NOMO-1 treated with DMSO at 0.1 percent for 48 hours (cell line): ENCODE measurements around the gene MTNR1A.
"Not testable (repeated sequence)": the region's sequence is repeated elsewhere in the genome, so short reads cannot be mapped to it uniquely, and the experiment has no call there.

Source experiments
- DNase-seq: peaks from one replicate; lab custom pipeline; 2025; ENCODE audit not compliant: unreplicated experiment; lab: John Stamatoyannopoulos, UW

Gene MTNR1A

DNA sequence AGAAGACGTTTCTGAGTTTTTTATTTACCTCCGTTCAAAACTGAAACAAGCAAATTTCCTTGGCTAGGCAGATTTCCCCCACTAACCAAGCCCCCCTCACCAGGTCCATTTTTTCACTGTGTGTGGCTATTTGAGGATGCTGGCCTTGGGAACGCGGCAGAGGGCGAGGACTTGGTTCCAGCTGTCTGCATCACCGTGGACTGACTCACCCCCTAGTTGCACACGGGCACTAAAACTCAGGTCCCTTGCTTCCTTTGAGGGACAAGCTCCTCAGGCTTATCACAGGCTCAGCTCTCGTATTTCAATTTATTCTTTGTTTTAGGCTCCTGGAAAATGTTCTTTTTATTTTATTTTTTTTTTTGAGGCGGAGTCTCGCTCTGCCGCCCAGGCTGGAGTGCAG lies 8.4 kb upstream of the MTNR1A start:
- no peak for DNase-seq

DNA sequence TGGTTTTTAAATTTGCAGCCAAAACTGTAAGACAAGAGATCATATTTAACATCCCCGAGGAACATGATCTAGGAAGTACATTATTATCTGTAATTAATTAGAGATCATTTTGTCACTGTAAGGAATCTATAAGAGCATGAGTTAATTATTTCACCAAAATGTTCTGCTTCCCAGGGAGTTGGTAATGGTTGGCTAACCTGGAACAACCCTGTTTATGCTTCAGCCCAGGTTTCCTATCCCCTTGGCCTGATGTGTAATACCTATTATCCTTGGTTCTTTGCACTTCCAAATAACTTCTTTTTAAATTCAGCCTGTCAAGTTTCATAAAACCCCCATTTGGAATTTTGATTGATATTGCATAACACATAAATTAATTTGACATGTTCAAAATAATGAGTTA lies 6.4 kb upstream of the MTNR1A start:
- no peak for DNase-seq

DNA sequence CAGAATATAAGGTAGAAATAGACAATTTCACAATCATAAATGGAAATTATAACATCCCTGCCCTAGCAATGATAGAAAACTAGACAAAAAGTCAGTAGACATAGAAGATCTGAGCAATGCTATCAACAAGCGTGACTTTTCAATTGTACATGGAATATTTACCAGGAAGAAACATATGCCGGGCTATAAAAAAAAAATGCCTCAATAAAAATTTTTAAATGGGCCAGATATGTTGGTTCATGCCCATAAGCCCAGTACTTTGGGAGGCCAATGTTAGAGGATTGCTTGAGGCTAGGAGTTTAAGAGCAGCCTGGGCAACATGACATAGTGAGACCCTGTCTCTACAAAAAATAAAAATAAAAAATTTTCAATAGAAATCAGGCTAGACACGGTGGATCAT lies 5.3 kb upstream of the MTNR1A start:
- no peak for DNase-seq

DNA sequence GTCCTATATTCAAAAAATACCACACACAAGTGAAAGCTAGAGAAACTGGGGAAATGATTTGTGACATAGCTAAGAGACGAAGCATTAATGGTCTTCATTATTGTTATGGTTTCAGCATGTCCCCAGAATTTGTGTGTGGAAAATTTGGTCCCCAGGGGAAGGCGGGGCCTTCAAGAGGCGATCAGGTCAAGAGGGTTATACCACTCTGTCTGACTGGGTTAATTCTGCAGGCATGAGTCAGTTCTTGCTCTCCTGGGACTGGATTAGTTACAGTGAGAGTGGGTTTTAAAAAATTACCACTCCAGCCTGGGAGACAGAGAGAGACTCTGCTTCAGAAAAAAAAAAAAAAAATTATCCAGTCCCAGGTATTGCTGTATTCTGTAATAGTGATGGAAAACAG lies 2.1 kb upstream of the MTNR1A start:
- DNase-seq: no peak

DNA sequence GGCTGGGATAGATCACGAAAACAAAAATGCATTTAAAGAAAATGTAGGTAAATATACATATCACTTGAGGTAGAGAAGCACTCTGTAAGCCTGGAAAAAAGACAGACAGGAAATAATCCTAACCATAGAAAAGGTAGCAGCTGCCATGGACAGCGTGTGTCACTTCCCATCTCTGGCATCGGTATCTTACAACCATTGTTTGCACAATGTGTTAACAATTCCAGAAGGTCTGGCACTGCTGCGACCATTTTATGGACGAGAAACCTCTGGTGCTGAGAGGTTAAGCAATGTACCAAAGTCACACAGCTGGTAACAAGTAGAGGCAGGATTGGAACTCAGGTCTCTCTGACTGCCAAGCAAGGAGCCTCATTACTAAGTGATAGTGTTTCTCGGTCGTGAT lies 1.7 kb upstream of the MTNR1A start:
- DNase-seq: no peak

DNA sequence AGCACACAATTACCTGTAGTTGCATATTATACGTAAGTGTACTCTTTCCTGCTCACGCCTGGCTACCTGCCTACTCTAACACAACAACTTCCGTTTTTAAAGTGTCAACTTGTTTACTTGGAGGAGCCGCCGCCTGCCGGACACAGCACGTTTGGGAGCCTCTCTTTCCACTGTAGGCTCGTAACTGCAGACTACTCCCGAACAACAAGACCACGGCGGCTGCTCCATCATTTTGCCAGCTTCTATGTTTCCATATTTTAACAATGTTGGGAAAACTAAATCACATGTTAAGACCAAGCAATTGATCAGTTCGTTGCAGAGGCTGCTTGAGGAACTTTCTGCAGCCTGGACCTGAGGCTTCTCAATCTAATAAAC lies 841 bp downstream of the MTNR1A start:
- DNase-seq: no peak

DNA sequence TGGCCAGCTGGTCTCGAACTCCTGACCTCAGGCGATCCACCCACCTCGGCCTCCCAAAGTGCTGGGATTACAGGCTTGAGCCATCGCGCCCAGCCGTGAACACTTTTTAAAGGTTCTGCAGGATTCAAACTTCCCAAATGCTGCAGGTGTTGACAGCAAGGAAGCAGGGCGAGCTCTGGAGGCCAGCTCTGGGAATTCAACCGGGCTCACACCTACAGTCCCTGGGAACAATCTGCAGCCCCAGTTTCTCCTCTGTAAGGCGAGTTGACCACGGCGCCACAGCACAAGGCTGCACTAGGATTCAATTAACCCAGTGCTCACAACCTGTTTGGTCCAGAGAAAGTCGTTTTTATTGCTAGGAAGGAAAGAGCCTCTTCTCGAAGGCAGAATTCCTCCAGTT lies 1.6 kb downstream of the MTNR1A start:
- DNase-seq: no peak

DNA sequence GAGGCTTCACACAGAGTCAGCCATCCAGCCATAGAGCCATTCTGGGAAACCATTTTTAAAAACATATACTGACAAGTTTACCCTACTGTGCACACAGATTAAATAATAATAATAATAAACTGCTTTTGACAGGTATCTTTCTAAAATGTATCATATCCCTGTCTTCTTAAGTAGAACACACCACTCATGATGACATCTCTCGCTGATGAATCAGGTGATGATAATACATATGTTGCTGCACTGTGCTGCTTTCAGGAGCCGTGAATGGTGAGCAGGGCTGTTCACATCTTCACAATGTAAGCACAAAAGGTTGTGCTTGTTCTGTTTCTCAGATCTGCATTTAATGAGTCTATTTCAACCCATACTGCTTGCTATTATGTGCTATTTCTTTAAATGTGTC lies 3.5 kb downstream of the MTNR1A start:
- no peak for DNase-seq

DNA sequence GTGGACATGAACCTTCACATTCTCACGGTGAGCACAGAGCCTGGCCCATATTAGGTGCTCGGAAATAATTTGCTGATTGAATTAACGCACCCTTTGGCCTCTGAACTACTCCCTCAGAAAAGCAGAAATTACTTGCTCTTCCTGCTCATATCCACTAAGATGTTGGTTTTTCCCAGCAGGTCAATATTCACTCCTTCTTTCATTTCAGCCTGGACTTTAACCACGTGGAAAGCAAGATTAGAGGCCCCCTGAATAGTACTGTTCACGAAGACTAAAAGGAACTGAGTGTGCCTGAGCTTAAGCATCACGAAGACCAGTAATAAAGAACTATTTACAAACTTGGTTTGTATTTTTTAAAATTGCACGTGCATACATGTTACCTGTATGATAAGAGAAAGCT lies 9.9 kb downstream of the MTNR1A start:
- DNase-seq: no peak

DNA sequence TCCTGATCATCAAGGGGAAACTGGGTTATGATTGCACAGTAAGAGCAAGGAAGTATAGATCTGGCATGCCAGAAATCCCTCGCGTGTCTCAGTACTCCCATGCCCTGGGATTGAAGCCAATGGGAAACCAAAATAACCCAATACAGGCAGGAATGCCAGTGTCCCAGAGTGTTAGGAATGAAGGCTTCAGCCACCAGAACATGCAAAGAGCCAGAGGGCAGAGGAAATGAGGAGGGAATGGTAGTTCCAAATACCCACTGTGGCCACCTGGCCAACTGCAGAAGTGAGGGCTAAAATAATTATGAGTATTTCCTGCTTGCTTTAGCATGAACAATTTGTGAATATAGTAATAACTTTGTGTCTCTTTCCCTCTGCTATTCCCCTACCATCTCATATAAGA lies 12.2 kb downstream of the MTNR1A start:
- no peak for DNase-seq

DNA sequence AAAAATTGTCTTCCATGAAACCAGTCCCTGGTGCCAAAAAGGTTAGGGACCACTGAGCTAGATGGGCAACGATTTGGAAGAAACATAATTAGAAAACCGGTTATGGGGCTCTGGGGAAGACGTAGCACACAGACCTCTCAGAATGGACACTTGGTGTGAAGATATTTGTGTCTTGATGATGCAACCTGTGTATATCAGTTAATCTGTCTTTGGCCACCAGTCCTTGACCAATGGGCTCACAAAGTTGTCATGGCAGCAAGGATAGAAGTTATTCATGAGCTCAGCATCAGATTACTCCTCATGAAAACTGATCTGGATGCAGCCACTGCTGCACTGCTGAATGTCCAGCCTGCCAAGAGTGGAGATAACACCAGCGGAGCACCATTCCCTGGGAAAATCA lies 13.6 kb downstream of the MTNR1A start:
- DNase-seq: no peak

DNA sequence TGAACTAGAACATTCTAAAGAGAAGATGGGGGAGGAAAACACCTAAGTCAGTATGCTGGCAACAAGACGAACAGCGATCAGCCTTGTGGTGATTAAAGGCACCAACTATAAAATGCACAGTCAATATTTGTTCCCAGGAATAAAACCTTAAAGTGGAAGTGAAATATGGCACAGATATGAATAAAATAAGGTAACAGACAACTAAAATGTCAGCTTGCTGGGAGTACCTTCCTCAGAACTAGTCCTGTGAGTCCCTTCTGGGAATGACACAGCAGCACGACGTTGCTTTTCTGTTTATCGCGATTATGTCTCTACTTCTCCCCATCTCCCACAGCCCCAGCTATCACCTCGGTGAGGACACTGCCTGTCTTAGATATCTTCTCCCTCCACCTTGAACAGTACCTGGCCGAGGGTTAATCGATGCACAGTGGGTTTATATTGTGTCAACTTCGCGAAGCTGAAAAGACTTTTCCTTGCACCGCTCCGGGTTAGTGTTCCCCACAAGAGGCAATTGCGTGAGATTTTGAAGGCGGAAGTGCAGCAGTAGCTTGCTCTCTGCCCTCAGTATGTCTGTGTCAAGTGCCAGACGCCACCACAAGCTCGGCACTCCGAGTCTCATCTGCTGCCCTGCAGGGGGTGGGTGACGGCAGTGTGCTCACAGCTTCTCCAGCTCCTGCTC lies 17.4 kb downstream of the MTNR1A start:
- DNase-seq: no peak

DNA sequence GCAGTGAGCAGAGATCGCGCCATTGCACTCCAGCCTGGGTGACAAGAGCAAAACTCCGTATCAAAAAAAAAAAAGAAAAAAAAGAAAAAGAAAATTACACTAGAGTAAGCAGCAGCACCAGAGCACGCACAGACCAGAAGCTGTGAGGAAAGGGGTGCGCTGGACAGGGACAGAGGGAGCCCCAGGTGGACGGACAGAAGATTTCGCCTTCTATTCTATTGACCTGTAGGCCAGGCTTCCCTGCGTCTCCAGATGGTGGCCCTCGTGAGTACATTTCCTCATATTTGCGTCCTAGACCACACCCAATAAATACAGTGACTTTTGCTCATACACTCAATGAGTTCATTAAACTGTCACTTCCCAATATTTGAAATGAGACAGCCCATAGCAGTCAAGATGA lies 19.1 kb downstream of the MTNR1A start:
- no peak for DNase-seq

DNA sequence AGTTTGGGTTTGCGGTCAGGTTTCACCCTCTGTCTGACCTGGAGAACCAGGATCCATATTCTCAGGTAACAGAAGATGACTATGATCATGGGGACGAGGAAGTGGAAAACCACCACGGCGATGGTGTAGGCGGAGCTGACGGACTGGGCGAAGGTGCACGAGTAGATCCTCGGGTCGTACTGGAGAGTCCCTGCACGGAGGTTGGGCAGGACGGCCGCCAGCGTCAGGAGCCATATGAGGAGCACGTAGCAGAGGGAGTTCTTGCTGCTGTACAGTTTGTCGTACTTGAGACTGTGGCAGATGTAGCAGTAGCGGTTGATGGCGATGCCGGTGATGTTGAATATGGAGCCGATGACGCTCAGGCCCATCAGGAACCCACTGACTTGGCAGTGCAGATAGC lies 21.3 kb downstream of the MTNR1A start:
- no peak for DNase-seq

DNA sequence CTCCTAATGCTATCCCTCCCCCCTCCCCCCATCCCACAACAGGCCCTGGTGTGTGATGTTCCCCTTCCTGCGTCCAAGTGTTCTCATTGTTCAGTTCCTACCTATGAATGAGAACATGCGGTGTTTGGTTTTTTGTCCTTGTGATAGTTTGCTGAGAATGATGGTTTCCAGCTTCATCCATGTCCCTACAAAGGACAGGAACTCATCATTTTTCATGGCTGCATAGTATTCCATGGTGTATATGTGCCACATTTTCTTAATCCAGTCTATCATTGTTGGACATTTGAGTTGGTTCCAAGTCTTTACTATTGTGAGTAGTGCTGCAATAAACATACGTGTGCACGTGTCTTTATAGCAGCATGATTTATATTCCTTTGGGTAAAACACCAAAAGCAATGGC lies 31.4 kb downstream of the MTNR1A start:
- DNase-seq: not testable (repeated sequence)

DNA sequence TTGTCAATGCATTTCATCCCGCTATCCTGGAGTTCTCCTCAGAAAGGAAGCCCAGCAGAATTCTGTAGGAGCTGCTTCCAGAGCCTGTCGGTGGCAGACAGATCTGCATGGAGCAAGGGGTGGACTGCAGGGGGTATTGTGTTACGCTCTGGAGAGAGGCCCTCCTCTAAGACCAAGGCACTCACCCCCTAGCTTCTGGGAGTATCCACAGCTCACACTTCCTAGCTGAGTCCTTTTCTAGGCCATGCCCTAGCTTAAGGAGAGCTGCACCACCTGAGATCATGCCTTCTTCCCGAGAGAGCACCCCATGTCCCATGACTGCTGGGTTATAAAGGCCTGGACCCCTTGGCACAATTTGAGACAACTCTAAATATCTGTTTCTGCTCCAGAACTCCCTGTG lies 39.1 kb downstream of the MTNR1A start:
- no peak for DNase-seq

DNA sequence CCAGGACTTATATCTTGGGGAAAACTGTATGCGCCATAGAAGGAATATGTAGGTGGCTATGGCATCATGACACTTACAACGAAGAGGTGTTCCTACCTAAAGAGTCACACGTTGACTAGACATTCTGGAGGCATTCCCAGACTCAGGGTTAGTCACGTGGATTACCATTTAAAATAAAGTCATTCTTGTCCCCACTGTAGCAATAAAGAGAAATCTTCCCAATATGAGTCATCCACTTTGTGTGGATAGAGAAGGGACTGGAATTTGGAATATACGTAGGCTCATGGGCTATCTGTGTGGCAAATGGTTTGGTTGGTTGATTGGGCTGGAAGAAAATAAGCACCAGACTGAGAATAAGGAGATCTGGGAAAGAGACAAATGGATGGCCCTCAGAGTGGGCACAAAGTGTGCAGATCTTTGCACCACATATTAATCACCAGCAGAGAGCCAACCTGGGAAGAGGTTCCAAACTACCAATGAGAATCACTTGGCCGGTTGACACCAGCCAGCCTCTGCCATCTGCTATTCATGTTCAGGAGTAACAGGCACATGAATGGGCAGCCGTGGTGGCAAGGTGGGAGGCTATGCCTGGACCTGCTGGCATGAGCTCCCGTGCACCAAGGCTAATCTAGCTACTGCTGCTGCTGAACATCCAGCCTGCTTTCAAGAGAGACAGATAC lies 41.0 kb downstream of the MTNR1A start:
- DNase-seq: no peak

DNA sequence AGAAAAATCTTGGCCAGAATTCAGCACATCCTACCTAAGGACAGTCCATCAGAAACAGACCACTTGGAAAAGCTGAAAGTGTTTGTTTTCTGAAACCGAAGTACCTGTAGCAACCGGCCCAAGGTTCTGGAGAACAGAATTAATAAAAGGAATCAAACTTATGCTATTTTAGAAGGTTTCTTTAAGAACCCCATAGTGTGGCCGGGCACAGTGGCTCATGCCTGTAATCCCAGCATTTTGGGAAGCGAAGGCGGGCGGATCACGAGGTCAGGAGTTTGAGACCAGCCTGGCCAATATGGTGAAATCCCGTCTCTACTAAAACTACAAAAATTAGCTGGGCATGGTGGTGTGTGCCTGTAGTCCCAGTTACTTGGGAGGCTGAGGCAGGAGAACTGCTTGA lies 50.6 kb downstream of the MTNR1A start:
- not testable (repeated sequence) for DNase-seq

DNA sequence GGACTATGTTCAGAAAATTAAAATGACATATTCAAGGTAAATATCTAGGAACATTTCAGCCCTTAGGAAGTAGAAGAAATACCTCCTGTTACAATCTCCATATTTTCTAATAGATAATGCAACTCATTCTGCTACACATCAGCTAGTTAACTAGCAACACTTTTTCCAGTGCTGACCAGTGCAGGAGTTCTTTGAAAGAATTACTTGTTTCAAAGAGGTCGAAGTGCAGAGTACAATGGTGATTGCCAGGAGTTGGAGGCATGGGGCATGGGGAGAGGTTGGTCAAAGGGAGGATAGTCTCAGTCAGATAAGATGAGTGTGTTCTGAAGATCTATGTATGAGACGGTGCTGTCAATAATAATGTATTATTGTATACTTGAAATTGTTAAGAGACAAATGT lies 53.1 kb downstream of the MTNR1A start:
- no peak for DNase-seq

DNA sequence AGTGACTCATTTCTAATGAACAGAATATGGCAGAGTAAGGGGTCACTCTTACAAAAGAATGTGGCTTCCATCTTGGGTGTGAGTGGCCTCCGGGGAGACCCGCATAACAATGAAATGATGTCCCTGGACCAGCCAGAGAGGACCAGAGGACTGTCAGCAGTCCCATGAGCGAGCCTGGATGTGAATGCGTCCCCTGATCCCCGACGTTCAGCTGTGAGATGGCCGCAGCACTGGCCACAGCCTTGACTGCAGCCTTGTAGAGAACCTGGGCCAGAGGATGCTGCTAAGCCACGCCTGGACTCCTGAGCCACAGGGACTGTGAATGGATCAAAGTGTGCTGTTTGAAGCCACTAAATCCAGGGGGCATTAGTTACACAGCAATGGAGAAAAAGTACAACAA lies 53.8 kb downstream of the MTNR1A start:
- DNase-seq: no peak

DNA sequence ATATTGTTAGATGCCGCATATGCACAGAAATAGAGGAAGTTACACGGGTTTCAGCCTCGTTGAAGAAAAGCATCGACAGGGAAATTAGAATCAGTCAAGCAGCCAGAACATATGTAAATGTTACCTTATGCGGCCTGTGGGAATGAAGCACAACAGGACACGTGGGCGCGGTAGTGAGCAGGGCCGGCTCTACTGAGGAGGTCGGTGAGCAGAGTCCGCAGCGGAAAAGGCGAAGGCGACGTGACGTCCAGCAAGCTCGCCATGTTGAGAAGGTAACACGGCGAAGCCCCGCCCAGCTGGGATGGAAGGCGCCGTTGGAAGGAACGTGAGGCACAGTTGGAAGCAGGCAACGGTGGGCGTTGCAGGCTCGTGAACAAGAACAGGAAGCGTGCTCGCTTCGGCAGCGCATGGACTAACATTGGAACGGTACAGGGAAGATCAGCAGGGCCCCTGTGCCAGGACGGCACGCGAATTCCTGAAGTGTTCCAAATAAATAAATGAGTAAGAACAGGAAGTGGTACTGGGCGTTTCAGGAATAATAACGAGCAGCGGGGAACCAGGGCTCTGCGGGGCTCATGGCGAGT lies 54.6 kb downstream of the MTNR1A start:
- DNase-seq: no peak

DNA sequence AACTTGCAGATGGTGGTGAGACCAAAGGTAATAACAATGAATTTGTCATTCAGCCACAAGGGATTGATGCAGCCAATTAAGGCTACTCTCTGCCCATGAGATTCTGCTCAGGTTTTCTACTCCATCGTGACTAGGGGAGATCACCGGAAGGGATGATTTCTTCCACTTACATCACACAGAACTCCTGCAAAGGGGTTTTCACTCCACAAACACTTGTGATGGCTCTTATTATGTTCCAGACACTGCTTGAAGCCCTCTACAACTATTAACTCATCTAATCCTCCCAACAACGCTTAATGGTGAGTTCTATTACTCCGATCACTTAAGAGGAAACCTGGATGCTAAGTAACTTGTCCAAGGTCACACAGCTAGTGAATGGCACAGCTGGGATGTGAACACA lies 55.9 kb downstream of the MTNR1A start:
- DNase-seq: no peak

DNA sequence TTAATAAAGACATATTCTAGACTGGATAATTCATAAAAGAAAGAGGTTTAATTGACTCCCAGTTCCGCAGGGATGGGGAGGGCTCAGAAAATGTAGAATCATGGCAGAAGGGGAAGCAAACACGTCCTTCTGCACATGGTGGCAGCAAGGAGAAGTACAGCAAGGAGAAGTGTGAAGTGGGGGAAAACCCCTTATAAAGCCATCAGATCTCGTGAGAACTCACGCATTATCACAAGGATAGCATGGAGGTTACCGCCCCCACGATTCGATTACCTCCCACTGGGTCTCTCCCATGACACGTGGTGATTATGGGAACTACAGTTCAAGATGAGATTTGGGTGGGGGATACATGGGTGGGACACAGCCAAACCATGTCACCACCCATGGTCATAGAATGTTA lies 58.3 kb downstream of the MTNR1A start:
- no peak for DNase-seq
